ENCODE measurements around the gene KMT2D. TPM values are rescaled to one million over a fixed set of nuclear protein-coding genes. Genes with fewer than 3 reads are reported as not detected.

The KMT2D gene
- total and polyA plus RNA-seq, 10 of the 15 experiments (the other 5 are each of a cell fraction or from before 2014, with no cell fraction given): 0.51 to 71.5 (median 10.4) TPM

- H3K79me2 ChIP-seq (ENCODE audit: control insufficient read depth, insufficient read depth, low read length): no peaks in the 10 kb centered on the region
- TF ChIP-seq BMI1 (IDR thresholded peaks at IDR 0.05; ENCODE audit: borderline replicate concordance) (no peak), MYB (IDR thresholded peaks at IDR 0.05; ENCODE audit: borderline replicate concordance, low read depth, low read length) (no peak), PAX8 (IDR thresholded peaks at IDR 0.05) (no peak), ZNF622 (IDR thresholded peaks at IDR 0.05) (no peak), JUND (IDR thresholded peaks at IDR 0.05; ENCODE audit: low read depth, low read length) (no peak), NRF1 (conservative IDR thresholded peaks at IDR 0.05; ENCODE audit: low read depth, low read length) (no peak), NFIC (IDR thresholded peaks at IDR 0.05; ENCODE audit: low read depth, low read length) (no peak), ZBTB33 (IDR thresholded peaks at IDR 0.05) (no peak), DPF2 (IDR thresholded peaks at IDR 0.05) (no peak), NBN (IDR thresholded peaks at IDR 0.05) (no peak), BHLHE40 (IDR thresholded peaks at IDR 0.05; ENCODE audit: borderline replicate concordance in 1 of 2, low read depth in 2 of 2, low read length in 1 of 2) (no peak)
- TF ChIP-seq, protein P1, sequence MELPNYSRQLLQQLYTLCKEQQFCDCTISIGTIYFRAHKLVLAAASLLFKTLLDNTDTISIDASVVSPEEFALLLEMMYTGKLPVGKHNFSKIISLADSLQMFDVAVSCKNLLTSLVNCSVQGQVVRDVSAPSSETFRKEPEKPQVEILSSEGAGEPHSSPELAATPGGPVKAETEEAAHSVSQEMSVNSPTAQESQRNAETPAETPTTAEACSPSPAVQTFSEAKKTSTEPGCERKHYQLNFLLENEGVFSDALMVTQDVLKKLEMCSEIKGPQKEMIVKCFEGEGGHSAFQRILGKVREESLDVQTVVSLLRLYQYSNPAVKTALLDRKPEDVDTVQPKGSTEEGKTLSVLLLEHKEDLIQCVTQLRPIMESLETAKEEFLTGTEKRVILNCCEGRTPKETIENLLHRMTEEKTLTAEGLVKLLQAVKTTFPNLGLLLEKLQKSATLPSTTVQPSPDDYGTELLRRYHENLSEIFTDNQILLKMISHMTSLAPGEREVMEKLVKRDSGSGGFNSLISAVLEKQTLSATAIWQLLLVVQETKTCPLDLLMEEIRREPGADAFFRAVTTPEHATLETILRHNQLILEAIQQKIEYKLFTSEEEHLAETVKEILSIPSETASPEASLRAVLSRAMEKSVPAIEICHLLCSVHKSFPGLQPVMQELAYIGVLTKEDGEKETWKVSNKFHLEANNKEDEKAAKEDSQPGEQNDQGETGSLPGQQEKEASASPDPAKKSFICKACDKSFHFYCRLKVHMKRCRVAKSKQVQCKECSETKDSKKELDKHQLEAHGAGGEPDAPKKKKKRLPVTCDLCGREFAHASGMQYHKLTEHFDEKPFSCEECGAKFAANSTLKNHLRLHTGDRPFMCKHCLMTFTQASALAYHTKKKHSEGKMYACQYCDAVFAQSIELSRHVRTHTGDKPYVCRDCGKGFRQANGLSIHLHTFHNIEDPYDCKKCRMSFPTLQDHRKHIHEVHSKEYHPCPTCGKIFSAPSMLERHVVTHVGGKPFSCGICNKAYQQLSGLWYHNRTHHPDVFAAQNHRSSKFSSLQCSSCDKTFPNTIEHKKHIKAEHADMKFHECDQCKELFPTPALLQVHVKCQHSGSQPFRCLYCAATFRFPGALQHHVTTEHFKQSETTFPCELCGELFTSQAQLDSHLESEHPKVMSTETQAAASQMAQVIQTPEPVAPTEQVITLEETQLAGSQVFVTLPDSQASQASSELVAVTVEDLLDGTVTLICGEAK (IDR thresholded peaks at IDR 0.05; ENCODE audit: borderline replicate concordance): no peak
- TF ChIP-seq, protein P2, sequence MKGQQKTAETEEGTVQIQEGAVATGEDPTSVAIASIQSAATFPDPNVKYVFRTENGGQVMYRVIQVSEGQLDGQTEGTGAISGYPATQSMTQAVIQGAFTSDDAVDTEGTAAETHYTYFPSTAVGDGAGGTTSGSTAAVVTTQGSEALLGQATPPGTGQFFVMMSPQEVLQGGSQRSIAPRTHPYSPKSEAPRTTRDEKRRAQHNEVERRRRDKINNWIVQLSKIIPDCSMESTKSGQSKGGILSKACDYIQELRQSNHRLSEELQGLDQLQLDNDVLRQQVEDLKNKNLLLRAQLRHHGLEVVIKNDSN (IDR thresholded peaks at IDR 0.05; ENCODE audit: borderline replicate concordance, extremely low read length, insufficient read depth, low read depth, low read length): no peak
- TF ChIP-seq, protein P3, sequence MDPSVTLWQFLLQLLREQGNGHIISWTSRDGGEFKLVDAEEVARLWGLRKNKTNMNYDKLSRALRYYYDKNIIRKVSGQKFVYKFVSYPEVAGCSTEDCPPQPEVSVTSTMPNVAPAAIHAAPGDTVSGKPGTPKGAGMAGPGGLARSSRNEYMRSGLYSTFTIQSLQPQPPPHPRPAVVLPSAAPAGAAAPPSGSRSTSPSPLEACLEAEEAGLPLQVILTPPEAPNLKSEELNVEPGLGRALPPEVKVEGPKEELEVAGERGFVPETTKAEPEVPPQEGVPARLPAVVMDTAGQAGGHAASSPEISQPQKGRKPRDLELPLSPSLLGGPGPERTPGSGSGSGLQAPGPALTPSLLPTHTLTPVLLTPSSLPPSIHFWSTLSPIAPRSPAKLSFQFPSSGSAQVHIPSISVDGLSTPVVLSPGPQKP (IDR thresholded peaks at IDR 0.05; ENCODE audit: low read depth, low read length): no peak
- H3K4me3 ChIP-seq: no peak overlapping the region
- ChIA-PET SMC1A (ENCODE audit: uncharacterized antibody, unreplicated experiment) (interaction anchor here (0.7 to 6.1 kb wide), 20 partner anchors 8 to 155 kb away, joined by 3 to 82 read pairs (median 5); partner anchors contain the start of genes LMBR1L, RHEBL1 and TUBA1B), RAD21 (ENCODE audit: unreplicated experiment) (interaction anchor here (1.0 to 4.4 kb wide), 10 partner anchors 10 to 147 kb away, joined by 3 to 39 read pairs (median 9); partner anchors contain the start of genes RHEBL1 and TUBA1B), POLR2A (interaction anchor here (0.6 to 1.5 kb wide), 9 partner anchors 9 to 296 kb away, joined by 3 to 6 read pairs (median 3); partner anchors contain the start of gene TUBA1B), CTCF (interaction anchor here (0.5 to 7.0 kb wide), 37 partner anchors 9 to 303 kb away, joined by 3 to 254 read pairs (median 7); partner anchors contain the start of genes LMBR1L, RHEBL1, TROAP and TUBA1A)
- H3K27ac ChIP-seq (ENCODE audit: control insufficient read depth, insufficient read depth): no peak overlapping the region
- peaks cover 3% of the 10 kb centered on the region; the same call in 1 of the 2 replicates for H3K4me1 ChIP-seq (ENCODE audit: control insufficient read depth, insufficient read depth, low read length)
- H3K27me3 ChIP-seq (replicated peaks in 1 of 2; ENCODE audit: control insufficient read depth in 2 of 2, insufficient read depth in 2 of 2, low read length in 1 of 2): peaks cover 29 to 39% of the 10 kb centered on the region in 2 experiments
- FAIRE-seq: no peak
- H3K36me3 ChIP-seq (ENCODE audit: control insufficient read depth in 2 of 2, insufficient read depth in 2 of 2, low read length in 1 of 2): no peaks in the 10 kb centered on the region
- WGBS (ENCODE audit: insufficient coverage, insufficient replicate concordance, low lambda C conversion rate, missing lambda C conversion rate): 54% methylated on average over 6 of the region's 6 CpGs
- no peak overlapping the region for H2AFZ ChIP-seq (ENCODE audit: control insufficient read depth, low read depth, low read length)
- H3K9me3 ChIP-seq (replicated peaks; ENCODE audit: control insufficient read depth, insufficient read depth, low read length): no peaks in the 10 kb centered on the region
- intact Hi-C loops (cut with micrococcal nuclease; ENCODE audit: unreplicated experiment): loop anchor here (1.0 to 2.0 kb wide), 3 partner anchors 24 to 145 kb away; no protein-coding TSS in a partner anchor
- no peak overlapping the region for H3K9ac ChIP-seq (ENCODE audit: control insufficient read depth, insufficient read depth, low read length)
- in situ Hi-C loops (cut with MboI): no loop called here
- no peak overlapping the region for H3K4me2 ChIP-seq (ENCODE audit: control insufficient read depth, insufficient read depth)
- DNase-seq (ENCODE audit: low read depth, low spot score): no peak
- no TSS peak for BruUV-seq (replicated peaks)
- no peak for ATAC-seq
- no peaks in the 10 kb centered on the region for H4K20me1 ChIP-seq (ENCODE audit: control insufficient read depth, insufficient read depth)
These were observed 28.3 kb upstream of the KMT2D start for GRCh38 chr12:49088932-49089330.

Measured in GM12878 (cell line).